Activated CD4-positive, CD25-positive, alpha-beta regulatory T cell treated with anti-CD3 and anti-CD28 coated beads, Interleukin-2, amount 50 U/mL, for 16 hours (primary cell): ENCODE results near the gene FOXP1.

ENCODE experiments used
- DNase-seq: peaks from one replicate; pipeline ENCODE4 v3.0.0-alpha.2; 2020; ENCODE audit warnings: low read depth, low spot score

The FOXP1 gene

DNA sequence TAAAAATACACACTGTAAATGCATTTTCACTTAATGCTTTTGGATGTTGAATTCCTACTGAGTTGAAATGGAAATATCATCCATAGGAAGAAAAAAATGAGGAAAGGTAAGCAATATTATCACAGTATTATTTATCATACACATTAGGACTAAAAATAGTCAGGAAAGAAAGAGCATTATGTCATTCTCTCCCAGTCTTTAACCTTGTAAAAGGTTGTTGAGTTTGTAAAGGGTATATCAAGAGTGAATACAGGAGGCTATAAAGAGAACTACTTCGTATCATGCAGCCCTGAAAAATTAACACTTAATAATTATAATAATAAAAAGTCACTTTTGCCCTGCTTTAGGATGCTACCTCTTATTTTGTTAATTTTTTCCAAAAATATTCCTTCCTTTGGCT, 395.8 kb downstream of the FOXP1 start:
- DNase-seq = no peak

DNA sequence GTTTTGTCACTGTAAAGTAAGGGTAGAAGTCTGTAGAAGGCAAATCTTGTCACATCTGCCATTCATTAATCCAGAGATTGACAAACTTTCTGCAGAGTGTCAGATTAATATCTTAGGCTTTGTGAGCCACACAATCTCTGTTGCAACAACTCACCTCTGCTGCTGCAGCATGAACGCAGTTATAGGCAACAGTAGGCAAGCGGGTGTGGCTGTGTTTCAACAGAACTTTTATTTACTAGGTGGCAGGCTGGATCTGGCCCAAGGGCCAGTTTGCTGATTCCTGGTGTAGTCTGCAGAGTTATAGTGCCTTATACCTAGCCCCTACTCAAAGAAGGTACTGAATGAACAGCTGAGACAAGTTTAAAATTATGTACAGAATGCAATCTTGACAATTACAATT, 396.7 kb downstream of the FOXP1 start:
- no peak for DNase-seq

DNA sequence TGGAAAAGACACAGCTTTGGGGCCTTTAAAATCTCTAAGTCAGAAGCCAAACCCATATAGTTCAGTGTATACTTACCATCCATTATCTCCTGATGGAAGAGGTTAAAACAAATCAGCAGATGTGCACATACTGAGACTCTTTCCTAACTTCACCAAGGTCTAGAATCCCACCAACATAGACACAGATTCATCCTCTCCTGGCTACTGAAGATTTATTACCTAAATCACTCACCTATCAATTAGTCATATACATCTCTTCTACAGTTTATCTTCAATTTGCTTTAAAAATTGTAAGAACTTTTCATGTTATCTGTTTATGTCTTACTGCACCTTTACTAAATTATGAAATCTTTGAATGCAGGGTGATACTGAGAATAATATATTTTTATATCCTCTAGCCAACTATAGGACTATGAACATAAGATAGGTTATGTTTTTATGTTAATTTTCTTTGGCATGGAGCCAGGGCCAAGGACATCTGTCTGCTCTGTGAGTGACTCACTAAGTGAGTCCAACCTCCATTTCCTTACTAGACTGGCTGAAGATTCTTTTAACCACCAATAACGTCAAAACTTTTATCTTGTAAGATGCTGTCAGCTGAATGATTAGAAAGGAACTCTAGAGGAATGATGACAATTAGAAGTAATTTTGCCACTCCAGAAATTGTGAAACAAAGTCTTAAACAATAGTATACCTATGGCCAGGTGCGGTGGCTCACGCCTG, 397.6 kb downstream of the FOXP1 start:
- DNase-seq = no peak

DNA sequence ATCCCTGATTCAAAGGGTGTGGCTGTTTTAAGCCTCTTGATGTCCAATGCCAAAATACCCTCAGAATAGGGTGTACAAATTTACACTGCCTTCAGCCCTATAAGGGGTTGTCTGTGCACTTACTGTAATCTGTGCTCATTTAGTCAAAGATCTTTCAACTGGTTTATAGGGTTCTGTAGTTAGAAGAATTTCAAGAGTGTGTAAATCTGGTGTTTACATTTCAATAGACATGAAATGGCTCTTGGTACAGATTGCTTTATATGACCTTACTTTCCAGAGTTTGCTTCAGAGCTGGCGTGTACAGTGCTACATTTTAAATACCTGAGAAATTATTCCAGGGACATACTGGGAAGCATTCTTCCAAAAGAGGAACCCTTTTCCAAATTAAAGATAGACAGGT, 399.3 kb downstream of the FOXP1 start:
- DNase-seq = no peak

DNA sequence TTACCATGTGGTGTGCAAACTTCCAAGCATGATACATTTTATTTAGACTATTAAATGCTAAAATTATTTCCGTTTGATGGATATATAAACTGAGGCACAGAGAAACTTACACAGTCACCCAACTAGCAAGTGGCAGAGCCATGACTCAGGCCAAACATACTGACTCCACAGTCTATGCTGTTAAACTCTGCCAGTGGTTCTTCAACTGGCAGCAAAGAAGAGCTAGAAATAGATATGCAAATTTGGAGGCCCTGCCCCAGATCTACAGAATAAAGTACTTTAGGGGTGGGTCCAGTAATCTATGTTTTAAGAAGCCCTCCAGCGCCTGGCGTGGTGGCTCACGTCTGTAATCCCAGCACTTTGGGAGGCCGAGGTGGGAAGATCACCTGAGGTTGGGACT, 400.0 kb downstream of the FOXP1 start:
- DNase-seq = no peak

DNA sequence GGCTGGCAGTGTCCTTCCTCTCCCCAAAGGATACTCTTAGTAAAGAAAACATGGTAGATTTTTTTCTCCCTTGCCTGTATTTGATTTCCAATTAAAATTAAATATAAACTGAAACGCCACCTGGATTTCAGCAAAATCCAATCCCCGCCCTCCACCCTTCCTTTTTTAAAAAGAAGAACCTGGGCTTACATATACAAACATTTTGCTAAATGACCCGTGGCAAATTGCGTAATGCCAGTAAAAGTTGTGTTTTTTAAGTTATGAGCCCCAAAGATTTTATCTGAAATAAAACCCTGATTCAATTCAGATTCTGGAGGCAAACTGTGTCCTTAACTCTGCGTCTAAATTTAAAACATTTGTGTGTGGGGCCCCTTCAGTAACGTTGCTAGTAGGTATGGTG, 403.0 kb downstream of the FOXP1 start:
- no peak for DNase-seq

DNA sequence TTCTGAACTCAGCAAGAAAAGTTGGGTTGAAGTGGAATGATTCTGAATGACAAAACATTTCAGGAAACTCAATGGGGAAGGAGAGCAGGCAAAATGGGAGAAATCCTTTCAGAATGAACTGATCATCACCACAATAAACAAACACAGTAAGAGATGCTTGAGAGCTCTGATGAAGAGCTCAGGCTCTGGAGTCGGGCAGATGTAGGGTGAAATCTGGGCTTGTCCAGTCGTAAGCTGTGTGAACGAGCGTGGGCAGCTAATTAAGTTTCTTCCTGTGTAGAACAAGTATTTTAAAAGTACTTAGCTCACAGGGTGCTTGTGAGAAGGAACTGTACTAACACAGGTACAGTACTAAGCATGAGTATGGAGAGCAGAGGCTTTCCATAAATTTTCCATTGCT, 406.2 kb downstream of the FOXP1 start:
- DNase-seq = no peak

DNA sequence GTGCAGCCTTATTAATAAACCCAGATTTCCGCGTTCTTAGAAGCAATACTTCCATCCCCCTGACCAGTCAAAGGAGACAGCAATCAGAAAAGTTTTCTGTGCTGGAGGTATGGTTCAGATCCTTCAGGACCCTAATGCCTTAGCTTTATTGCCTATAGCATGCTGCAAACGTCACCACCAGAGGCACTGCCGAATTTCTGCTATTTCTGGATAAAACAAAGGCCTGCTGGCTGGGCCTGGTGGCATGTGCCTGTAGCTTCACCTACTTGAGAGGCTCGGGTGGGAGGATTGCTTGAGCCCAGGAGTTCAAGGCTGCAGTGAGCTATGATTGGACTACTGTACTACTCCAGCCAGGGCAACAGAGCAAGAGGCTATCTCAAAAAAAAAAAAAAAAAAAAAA, 407.2 kb downstream of the FOXP1 start:
- no peak for DNase-seq

DNA sequence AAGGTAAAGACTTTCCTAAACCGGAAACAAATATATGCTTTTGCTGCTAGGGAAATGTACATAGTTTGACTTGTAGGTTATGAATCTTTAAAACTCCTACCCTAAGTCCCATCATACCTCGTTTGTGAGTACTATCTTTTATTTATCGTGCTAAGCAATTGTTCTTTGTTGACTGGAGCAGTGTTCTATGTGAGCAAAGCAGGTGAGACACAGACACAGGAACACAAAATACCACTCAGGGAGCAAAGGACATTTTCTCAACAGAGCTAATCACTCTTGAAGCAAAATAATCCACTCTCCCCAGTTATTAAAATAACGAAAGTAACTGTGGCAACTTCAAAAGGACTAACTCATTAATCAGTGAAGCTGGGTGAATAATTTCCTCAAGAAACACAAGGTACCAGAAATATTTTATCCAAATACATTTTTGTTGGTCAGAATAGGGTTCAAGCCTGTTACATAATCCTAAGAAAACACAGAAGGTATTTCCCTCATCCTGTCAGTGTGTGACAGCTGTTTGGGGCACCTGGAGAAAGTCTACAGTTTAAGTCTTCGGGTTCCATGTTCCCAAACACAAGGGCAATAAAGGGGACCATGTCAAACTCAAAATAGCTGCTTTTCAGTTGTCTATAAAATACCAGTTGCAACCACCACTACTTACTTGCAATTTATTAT, 407.7 kb downstream of the FOXP1 start:
- DNase-seq = no peak

DNA sequence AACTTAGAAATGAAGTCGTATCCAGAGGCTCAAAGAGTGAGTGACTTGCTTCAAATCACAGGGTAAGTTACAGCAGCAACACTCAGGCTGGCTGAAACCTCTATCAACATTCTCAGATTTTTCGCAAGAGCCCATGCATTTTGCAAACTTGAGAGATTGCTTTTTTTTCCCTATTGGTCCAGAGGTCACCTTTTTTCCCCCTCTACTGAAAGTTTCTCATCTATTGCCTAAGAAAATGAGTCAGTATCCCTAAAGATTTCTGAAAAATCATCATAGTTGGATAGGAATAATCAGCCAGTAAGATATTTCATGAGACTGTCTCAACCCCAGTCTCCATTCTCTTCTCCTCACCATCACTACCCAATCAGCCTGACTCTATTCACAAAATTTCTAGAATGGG, 410.6 kb downstream of the FOXP1 start:
- no peak for DNase-seq

DNA sequence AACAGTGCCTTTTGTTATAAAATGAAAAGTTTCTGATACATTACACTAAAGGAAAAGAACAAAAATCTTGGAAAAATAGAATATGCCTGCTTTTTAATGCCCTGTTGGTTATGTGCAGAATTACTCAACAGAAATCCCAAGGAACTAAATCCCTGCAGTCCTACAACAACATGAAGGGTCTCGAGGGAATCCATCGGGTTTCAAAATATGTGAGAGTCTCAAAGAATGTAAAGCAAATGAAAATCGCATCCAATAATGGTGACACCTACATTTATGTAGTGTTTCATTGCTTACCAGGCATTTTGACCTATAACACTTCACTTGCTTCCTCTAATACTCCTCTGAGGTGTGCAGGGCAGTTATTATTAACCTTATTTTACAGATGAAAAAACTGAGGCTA, 411.3 kb downstream of the FOXP1 start:
- no peak for DNase-seq

DNA sequence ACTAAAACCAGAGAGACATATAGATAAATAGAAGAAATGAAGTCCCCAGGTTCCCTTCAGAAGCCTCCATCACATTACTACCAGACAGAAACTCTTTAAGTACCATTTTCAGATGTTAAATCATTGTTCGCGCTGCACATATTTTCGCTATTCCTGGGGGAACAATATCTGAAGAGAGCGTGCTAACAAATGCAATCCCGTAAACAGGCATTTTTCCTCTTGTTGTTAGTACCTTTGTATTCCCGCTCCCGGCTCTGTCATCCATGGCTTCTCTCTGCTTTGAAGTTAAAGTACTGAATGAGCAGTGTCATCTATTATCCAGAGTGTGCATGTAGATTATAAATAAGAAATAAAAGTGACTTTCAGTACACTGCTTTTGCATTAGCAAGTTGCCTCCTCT, 412.3 kb downstream of the FOXP1 start:
- DNase-seq = no peak

DNA sequence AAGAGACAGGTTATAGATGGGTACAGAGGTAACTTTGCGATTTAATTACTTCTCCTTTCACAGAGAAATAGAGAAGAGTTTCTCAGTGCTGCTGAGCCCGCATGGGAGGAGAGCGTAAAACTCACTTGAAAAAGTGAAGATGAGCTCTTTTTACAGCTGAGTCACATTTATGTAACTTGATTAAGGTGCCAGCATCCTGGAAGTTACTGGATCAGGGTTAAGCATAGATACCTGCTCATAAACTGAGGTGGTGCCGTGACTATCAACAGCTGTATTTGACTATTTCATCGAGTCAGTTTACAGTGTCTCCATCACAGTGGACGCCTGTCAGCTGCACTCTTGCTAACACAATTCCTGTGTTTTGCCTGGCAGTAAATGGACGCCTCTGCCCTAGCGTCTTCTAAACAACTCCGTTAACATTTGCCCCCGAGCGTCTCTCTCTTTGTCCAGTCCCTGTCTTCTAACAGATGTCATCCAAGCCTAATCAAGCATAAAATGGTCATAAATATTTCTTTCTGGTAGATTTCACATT, 414.6 kb downstream of the FOXP1 start:
- DNase-seq = no peak

DNA sequence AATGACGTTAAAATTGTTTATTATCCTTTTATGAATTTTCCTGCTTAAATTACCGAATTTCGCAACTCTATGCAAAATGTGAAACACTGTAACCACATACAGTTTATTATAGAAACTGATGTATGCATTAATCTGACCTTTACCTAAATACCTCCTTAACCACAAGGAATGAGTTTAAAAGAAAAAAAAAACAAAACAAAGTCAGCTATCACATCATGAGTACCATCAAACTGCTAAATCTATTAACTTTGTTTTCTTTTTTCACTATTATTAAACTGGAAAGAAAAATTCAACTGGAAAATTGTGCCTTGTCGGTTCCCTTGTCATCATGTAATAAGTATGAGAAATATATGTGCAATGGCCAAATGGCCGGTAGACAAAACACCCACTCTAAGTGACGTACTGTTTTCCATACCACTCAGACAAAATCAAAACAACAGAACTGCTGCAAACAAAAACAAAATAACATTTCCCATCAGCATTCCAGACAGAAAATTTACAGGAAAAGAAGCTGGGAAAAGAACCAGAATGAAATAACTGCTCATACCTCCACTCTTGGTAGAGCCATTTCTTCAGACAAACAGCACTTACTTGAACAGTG, 415.3 kb downstream of the FOXP1 start:
- DNase-seq = no peak

DNA sequence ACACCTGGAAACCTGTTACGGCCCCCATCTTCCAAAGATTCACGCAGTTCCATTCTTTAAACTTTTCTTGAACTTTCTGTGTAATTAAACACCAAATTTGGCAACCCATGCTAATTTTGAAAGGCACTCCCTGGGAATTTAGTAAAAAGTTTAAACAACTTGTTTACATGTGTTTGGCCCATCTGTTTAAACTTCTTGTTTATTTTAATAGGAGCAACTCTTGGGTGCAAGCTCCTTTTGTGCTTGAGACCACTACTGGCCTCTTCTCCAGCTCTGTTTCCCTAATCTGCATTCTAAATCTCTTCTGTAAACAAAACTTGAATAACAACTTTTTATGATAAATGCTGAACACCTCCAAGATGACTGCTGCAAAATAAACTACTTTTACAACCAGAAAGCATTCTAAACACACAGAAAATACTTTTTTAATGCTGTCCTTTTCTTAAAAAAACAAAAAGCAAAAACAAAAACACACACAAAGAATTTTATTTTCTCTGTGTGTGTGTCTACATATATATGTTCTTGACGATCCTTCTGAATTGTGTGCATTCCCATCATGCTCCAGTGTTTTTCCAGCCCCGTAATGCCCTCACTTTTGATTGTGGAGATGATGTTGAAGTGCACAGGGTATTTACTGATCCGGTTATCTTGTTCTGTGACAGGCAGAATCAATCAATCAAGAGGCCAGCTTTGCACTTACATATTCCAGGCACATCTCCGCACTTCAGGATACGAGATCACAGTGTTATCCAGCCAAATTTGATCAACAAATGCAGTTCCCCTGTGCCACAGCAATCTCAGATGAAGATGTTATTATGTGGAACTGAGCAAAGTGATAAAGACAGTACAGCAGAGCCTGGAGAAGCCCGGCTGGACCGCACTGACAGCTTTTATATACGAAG, 416.9 kb downstream of the FOXP1 start:
- DNase-seq = no peak

DNA sequence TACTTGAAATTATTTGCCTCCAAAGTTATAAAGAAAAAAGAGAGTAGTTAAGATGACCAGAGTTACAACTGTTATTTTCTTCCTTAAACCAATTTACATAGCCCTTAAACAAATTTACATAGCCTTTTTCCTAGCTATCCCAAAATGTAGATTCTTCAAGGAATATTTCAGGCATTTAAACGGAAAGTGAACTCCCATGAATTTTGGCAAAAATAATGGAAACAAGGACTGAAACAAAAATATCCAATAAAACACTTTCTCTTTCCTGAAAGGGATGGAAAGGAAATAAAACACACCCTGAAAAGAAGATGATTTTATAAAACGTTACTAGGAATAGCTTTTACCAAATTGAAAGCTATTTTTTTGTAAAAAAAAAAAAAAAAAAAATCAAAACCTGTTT, 418.6 kb downstream of the FOXP1 start:
- no peak for DNase-seq

DNA sequence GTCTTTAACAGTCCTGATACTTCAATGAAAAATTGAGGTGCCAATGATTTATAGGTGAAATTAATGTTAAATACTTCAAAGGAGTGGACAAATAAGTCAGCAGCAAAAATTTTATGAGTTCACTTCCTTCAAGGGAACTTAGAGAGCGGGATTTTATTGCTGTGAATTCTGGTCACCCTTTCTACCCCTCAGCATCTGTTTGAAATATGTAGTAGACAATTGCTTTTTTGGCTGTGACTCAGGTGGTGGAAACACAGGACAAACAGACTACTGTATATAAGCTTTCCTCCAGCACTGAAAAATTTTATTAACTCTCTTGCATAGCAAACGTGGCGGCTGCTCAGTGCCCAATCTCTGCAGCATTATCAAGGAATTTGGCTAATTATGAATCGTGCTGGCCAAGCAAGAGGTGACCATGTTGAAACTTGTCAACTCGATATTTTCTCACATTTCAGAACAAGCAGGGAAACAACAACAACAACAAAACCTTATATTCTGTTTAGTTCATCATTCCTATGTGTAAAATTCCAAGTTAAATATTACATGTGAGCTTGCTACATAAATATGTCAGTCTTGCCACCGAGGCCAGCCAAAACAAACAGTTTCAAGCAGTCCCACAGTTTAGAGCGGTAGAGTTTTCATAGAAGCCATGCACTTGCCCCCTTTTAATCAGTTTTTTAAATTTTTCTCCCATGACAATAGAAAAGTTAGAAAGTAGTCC, 420.2 kb downstream of the FOXP1 start:
- no peak for DNase-seq

DNA sequence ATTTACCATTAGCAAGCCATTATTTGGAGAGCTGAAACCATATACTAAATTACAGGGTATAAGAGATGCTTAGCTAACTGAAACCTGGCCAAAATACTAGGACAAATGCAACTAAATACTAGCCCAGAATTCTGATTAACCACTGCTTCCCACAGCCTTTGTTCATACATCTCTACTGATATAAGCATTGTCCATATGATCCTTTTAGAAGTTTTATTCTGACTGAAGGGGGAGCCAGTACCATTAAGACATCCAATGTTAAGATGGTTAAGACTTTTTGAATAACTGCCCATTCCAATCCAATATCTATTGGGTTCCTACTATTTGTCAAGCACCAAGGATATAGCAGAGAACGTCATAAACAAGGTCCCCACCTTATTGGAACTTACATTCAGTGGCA, 421.3 kb downstream of the FOXP1 start:
- no peak for DNase-seq

DNA sequence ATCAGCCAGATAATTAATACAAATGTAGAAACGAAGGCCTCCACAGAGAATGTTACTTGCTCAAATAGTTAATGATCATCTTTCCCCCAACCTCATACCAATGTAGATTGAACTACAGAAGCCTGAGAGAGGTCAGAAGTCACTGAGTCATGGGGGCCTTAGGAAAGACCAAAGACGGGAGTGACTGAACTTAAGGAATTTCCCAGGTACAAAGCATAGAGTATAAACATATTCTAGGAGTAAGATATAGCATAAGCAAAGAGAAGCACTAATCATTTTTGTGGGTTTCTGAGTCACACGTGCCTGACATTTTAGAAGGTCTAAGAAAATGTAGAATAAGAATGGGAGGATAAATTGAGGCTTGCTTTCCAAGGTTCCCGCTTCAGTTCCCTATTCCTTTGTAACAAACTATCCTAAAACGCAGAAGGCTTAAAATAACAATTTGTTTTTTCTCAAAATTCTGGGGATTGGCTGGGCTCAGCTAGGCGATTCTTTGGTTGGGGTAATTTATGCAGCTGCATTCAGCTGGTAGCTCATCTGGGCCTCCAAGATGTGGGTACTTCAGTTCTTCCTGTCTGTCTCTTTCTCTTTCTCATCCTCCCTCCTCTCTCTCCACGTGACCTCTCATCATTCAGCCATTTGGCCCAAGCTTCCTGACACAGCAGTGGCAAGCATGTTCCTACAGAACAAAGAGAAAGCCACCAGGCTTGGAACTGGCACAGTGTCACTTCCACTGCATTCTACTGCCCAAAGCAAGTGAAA, 422.6 kb downstream of the FOXP1 start:
- no peak for DNase-seq

DNA sequence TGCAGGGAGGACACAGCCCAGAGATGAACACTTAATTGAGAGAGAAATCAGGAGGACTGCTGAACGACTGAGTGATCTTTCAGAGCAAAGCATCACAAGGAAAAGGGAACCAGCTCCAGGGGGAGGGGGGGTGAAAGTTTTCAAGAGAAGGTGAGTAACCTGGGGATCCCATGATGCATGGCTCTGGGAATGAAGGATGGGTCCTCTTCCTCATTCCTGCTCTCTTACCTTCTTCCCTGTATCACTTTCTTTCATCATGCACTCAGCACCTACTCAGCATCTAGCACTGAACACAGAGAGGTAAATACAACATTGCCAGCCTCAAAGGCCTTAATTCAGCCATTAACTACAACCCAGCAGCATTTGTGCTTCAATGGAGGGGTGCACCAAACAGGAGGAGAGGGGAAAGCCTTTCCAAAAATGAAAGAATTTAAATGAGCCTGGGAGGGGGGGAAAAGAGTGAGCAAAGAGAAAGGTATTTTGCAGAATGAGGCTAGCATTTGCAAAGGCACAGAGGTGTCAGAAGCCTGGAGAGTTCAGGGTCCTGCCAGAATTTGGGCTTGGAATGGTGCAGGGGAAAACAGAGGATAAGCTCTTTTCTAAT, 427.4 kb downstream of the FOXP1 start:
- no peak for DNase-seq
